Measurements from ENCODE around the gene CCNY. TPM values are rescaled to one million over a fixed set of nuclear protein-coding genes. Genes with fewer than 3 reads are reported as not detected.
A peak's percentile ranks its signal among the peaks of the same experiment; 100 is the strongest.

Gene CCNY
- total RNA-seq, 1 donor from 2014 or later: 37.5 TPM

DNA sequence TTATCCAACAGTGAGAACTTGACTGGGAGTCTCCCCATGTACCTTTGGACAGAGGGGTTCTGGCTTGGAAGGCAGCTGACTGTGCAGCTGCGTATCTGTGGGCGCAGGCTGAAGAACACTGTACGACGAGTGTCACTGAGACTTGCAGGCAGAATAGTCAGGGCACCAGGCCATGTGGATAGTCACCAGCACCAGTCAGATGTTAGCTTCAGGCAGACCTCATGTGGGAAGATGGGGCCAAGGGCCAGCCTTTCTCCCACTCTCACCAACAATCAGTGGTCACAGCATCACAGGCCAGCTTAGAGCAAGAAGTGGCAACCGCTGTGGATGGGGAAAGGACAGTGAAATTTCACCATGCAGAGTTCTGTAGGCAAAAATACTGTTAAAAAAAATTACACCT lies 225.4 kb downstream of the CCNY start:
- Histone ChIP-seq H3K36me3 (peaks cover 2 to 9% of the 10 kb centered on the region in 2 donors), H3K27me3 (no peaks in the 10 kb centered on the region), H3K9me3 (no peaks in the 10 kb centered on the region), H3K4me1 (peaks cover 0 to 22% of the 10 kb centered on the region in 2 donors), H3K4me3 (no peak overlapping the region), H3K27ac (no peak overlapping the region)
- TF ChIP-seq, protein P1, sequence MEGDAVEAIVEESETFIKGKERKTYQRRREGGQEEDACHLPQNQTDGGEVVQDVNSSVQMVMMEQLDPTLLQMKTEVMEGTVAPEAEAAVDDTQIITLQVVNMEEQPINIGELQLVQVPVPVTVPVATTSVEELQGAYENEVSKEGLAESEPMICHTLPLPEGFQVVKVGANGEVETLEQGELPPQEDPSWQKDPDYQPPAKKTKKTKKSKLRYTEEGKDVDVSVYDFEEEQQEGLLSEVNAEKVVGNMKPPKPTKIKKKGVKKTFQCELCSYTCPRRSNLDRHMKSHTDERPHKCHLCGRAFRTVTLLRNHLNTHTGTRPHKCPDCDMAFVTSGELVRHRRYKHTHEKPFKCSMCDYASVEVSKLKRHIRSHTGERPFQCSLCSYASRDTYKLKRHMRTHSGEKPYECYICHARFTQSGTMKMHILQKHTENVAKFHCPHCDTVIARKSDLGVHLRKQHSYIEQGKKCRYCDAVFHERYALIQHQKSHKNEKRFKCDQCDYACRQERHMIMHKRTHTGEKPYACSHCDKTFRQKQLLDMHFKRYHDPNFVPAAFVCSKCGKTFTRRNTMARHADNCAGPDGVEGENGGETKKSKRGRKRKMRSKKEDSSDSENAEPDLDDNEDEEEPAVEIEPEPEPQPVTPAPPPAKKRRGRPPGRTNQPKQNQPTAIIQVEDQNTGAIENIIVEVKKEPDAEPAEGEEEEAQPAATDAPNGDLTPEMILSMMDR (IDR thresholded peaks at IDR 0.05): no peak
- no peak for DNase-seq (ENCODE audit: low spot score in 2 of 2)
- intact Hi-C loops (cut with DNase I): loop anchor here (2.0 to 10.0 kb wide), 3 partner anchors 225 to 437 kb away; partner anchors contain the start of genes CCNY and CREM

DNA sequence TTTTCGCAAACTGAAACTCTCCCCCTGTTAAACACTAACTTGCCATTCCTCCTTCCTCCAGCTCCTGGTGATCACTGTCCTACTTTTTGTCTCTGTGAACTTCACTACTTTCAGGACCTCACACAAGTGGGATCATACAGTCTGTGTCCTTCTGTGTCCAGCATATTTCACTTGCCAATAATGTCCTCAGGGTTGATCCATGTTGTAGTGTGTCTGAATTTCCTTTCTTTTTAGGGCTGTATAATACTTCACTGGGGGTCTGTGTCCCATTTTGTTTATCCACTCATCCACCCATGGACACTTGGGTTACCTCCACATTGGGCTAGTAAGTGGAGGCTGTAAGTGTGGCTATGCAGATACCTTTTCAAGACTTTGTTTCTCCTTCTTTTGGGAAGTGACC lies 226.1 kb downstream of the CCNY start:
- no peaks in the 10 kb centered on the region for H3K27me3 ChIP-seq
- H3K27ac ChIP-seq: no peak overlapping the region
- no peaks in the 10 kb centered on the region for H3K9me3 ChIP-seq
- TF ChIP-seq, protein P1 (IDR thresholded peaks at IDR 0.05): no peak
- no peak for DNase-seq (ENCODE audit: low spot score in 2 of 2)
- H3K4me3 ChIP-seq: no peak overlapping the region
- H3K36me3 ChIP-seq: peaks cover 2 to 16% of the 10 kb centered on the region in 2 donors
- intact Hi-C loops (cut with DNase I): loop anchor here (2.0 to 10.0 kb wide), 3 partner anchors 226 to 438 kb away; partner anchors contain the start of genes CCNY and CREM
- peaks cover 0 to 22% of the 10 kb centered on the region in 2 donors for H3K4me1 ChIP-seq

DNA sequence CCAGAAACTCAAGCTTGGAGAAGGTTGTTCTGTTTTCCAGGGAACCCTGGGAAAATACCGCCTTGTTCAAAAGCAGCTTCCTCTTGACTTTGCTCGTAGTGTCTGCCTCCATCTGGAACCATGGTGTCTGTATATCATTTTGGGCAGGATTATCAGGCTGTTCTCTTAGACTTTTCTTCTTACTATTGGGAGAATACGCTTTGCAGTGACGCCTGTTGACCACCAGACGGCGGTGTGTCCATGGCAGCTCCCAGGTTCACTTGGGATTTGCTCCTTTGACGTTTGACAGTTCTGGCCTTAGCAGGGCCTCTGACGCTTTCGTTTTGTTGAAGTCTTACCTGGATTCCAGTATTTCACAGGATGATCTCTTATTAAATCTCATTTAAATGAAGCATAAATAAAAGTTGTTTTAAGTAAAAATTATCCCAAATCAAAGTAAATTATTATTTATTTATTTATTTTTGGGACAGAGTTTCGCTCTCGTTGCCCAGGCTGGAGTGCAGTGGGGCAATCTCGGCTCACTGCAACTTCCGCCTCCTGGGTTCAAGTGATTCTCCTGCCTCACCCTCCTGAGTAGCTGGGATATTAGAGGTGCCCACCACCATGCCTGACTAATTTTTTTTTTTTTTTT lies 227.1 kb downstream of the CCNY start:
- intact Hi-C loops (cut with DNase I): loop anchor here (2.0 to 10.0 kb wide), 3 partner anchors 227 to 439 kb away; partner anchors contain the start of genes CCNY and CREM
- peak in 1 of 2 donors; percentile 71 for DNase-seq (ENCODE audit: low spot score in 2 of 2)
- H3K27ac ChIP-seq: peak overlapping the region in 1 of 2 donors; percentile 3
- peaks cover under 1 to 25% of the 10 kb centered on the region in 2 donors for H3K36me3 ChIP-seq
- H3K4me1 ChIP-seq: peaks cover 0 to 22% of the 10 kb centered on the region in 2 donors
- H3K4me3 ChIP-seq: no peak overlapping the region
- TF ChIP-seq, protein P1 (IDR thresholded peaks at IDR 0.05): peak; percentile 77 to 99 (median 96)
- no peaks in the 10 kb centered on the region for H3K9me3 ChIP-seq
- H3K27me3 ChIP-seq: no peaks in the 10 kb centered on the region

DNA sequence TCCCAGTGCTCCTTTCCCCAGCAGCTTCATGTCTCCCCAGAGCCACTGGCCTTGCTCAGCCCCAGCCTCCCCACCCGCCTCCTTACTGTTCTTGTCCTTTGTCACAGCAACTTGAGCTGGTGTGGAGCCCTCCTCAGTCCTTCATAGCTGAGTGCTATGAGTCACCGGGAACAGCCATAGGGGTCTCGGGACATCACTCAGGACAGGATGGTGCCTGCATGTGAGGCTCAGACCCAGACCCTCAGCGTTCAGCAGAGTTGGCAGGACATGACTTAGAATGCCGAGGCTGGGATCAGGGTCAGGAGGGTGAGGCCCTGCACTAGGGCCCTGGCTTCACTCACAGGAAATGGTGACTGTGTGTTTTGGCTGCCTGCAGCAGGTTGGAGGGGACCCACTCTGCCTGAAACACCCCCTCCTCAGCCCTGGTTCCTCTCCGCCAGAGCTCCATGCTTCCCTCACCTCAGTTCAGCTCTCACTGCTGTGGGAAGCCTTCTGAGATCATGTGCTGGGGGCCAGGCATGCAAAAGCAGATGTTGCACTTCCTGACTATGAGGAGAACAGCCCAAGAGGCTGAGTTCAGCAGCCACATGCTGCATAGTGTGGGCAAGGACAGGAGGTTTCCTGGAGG lies 228.1 kb downstream of the CCNY start:
- intact Hi-C loops (cut with DNase I): loop anchor here (10.0 kb wide), 2 partner anchors 320 to 440 kb away; partner anchors contain the start of gene CREM
- H3K4me3 ChIP-seq: no peak overlapping the region
- H3K36me3 ChIP-seq: peaks cover 11 to 35% of the 10 kb centered on the region in 2 donors
- H3K27me3 ChIP-seq: no peaks in the 10 kb centered on the region
- TF ChIP-seq, protein P1 (IDR thresholded peaks at IDR 0.05): no peak
- peaks cover 0 to 22% of the 10 kb centered on the region in 2 donors for H3K4me1 ChIP-seq
- H3K27ac ChIP-seq: peak overlapping the region; percentile 36 to 53
- no peak for DNase-seq (ENCODE audit: low spot score in 2 of 2)
- no peaks in the 10 kb centered on the region for H3K9me3 ChIP-seq

DNA sequence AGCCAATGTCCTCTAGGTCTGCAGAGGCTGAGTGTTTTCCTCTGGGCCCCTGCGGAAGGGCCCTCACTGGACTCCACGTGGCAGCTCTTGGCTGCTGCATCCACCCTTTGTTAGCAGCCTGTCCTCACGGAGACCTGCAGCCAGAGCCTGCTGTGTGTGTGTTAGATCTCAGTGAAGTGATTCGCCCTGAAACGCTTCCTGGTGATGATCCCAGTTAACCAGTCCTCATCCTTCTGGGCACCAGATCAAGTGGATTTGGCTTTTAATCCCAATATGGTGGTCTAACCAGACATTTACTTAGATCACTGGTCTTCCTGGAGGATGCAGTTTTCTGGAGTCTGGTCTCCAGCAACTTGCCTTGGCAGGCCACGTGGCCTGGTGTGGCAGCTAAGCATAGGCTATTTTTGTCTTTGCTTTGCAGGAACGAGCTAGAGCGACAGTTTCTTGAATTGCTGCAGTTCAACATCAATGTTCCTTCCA lies 229.3 kb downstream of the CCNY start:
- intact Hi-C loops (cut with DNase I): loop anchor here (10.0 kb wide), 2 partner anchors 321 to 441 kb away; partner anchors contain the start of gene CREM
- peaks cover 0 to 22% of the 10 kb centered on the region in 2 donors for H3K4me1 ChIP-seq

More for the DNA sequence above, 229.3 kb downstream of the CCNY start:
- H3K9me3 ChIP-seq: no peaks in the 10 kb centered on the region
- peak overlapping the region; percentile 36 to 53 for H3K27ac ChIP-seq
- H3K4me3 ChIP-seq: no peak overlapping the region
- TF ChIP-seq, protein P1 (IDR thresholded peaks at IDR 0.05): no peak
- H3K27me3 ChIP-seq: no peaks in the 10 kb centered on the region
- DNase-seq (ENCODE audit: low spot score in 2 of 2): no peak
- H3K36me3 ChIP-seq: peaks cover 12 to 30% of the 10 kb centered on the region in 2 donors

Data from ascending aorta (tissue), 2 donors.